ENCODE measurements around the gene EFCAB13. TPM values are rescaled to one million over a fixed set of nuclear protein-coding genes. Genes with fewer than 3 reads are reported as not detected.

The EFCAB13 gene
- total and polyA plus RNA-seq, 2 donors (not counting 1 experiment from before 2014, with no cell fraction given), result 1.3 to 9.2 TPM

GRCh38 chr17:47291242-47291873, 32.4 kb upstream of the EFCAB13 start:
- H3K36me3 ChIP-seq (ENCODE audit: control insufficient read depth, insufficient read depth, low read length), result peaks cover 4% of the 10 kb centered on the region
- no peak overlapping the region for H2AFZ ChIP-seq (ENCODE audit: low read length)
- H3K79me2 ChIP-seq (ENCODE audit: control insufficient read depth, insufficient read depth, low read length), result no peaks in the 10 kb centered on the region
- TF ChIP-seq CTCF (conservative IDR thresholded peaks at IDR 0.05 in 1 of 2, IDR thresholded peaks at IDR 0.05 in 1 of 2; ENCODE audit: low read depth in 1 of 2, low read length in 2 of 2) (no peak), EZH2 (IDR thresholded peaks at IDR 0.05; ENCODE audit: low read length, missing control alignments) (no peak)
- peaks cover 17% of the 10 kb centered on the region for H3K4me1 ChIP-seq (ENCODE audit: control insufficient read depth, extremely low read depth, insufficient read depth, low read length)
- no peaks in the 10 kb centered on the region for H3K9me3 ChIP-seq (ENCODE audit: control insufficient read depth, insufficient read depth, low read depth, low read length)
- no peaks in the 10 kb centered on the region for H4K20me1 ChIP-seq (ENCODE audit: control insufficient read depth, extremely low read depth, insufficient read depth, low read length)
- H3K27me3 ChIP-seq (ENCODE audit: control insufficient read depth, insufficient read depth, low read length), result no peaks in the 10 kb centered on the region
- no peak for DNase-seq (ENCODE audit: low read depth in 2 of 2)
- no peak overlapping the region for H3K27ac ChIP-seq (ENCODE audit: insufficient read depth, low read length)
- H3K4me3 ChIP-seq (replicated peaks in 1 of 4; ENCODE audit: control extremely low read depth in 1 of 4, insufficient read depth in 1 of 4, low read depth in 3 of 4, low read length in 4 of 4), result no peak overlapping the region
- no peak overlapping the region for H3K9ac ChIP-seq (ENCODE audit: insufficient read depth, low read length)
- H3K4me2 ChIP-seq (ENCODE audit: extremely low read depth, insufficient read depth, low read length), result no peak overlapping the region

- H3K4me2 ChIP-seq (ENCODE audit: extremely low read depth, insufficient read depth, low read length), result no peak overlapping the region
- DNase-seq (ENCODE audit: low read depth in 2 of 2), result no peak
- H2AFZ ChIP-seq (ENCODE audit: low read length), result no peak overlapping the region
- H3K4me3 ChIP-seq (replicated peaks in 1 of 4; ENCODE audit: control extremely low read depth in 1 of 4, insufficient read depth in 1 of 4, low read depth in 3 of 4, low read length in 4 of 4), result no peak overlapping the region
- H3K27me3 ChIP-seq (ENCODE audit: control insufficient read depth, insufficient read depth, low read length), result no peaks in the 10 kb centered on the region
- H3K4me1 ChIP-seq (ENCODE audit: control insufficient read depth, extremely low read depth, insufficient read depth, low read length), result peaks cover 17% of the 10 kb centered on the region
- no peaks in the 10 kb centered on the region for H3K9me3 ChIP-seq (ENCODE audit: control insufficient read depth, insufficient read depth, low read depth, low read length)
- no peaks in the 10 kb centered on the region for H3K79me2 ChIP-seq (ENCODE audit: control insufficient read depth, insufficient read depth, low read length)
- TF ChIP-seq CTCF (conservative IDR thresholded peaks at IDR 0.05 in 1 of 2, IDR thresholded peaks at IDR 0.05 in 1 of 2; ENCODE audit: low read depth in 1 of 2, low read length in 2 of 2), result no peak
- TF ChIP-seq EZH2 (IDR thresholded peaks at IDR 0.05; ENCODE audit: low read length, missing control alignments), result no peak
- H3K9ac ChIP-seq (ENCODE audit: insufficient read depth, low read length), result no peak overlapping the region
- no peak overlapping the region for H3K27ac ChIP-seq (ENCODE audit: insufficient read depth, low read length)
- peaks cover 4% of the 10 kb centered on the region for H3K36me3 ChIP-seq (ENCODE audit: control insufficient read depth, insufficient read depth, low read length)
- H4K20me1 ChIP-seq (ENCODE audit: control insufficient read depth, extremely low read depth, insufficient read depth, low read length), result no peaks in the 10 kb centered on the region
Observed at GRCh38 chr17:47292206-47292605, 31.5 kb upstream of the EFCAB13 start.

- H3K4me1 ChIP-seq (ENCODE audit: control insufficient read depth, extremely low read depth, insufficient read depth, low read length), result peaks cover 13% of the 10 kb centered on the region
- H3K9ac ChIP-seq (ENCODE audit: insufficient read depth, low read length), result no peak overlapping the region
- H3K27ac ChIP-seq (ENCODE audit: insufficient read depth, low read length), result no peak overlapping the region
- H3K4me3 ChIP-seq (replicated peaks in 1 of 4; ENCODE audit: control extremely low read depth in 1 of 4, insufficient read depth in 1 of 4, low read depth in 3 of 4, low read length in 4 of 4), result no peak overlapping the region
- H3K36me3 ChIP-seq (ENCODE audit: control insufficient read depth, insufficient read depth, low read length), result peaks cover 4% of the 10 kb centered on the region
- no peak for TF ChIP-seq CTCF (conservative IDR thresholded peaks at IDR 0.05 in 1 of 2, IDR thresholded peaks at IDR 0.05 in 1 of 2; ENCODE audit: low read depth in 1 of 2, low read length in 2 of 2)
- TF ChIP-seq EZH2 (IDR thresholded peaks at IDR 0.05; ENCODE audit: low read length, missing control alignments), result no peak
- no peaks in the 10 kb centered on the region for H3K79me2 ChIP-seq (ENCODE audit: control insufficient read depth, insufficient read depth, low read length)
- no peak overlapping the region for H2AFZ ChIP-seq (ENCODE audit: low read length)
- H4K20me1 ChIP-seq (ENCODE audit: control insufficient read depth, extremely low read depth, insufficient read depth, low read length), result no peaks in the 10 kb centered on the region
- no peak for DNase-seq (ENCODE audit: low read depth in 2 of 2)
- H3K27me3 ChIP-seq (ENCODE audit: control insufficient read depth, insufficient read depth, low read length), result no peaks in the 10 kb centered on the region
- no peaks in the 10 kb centered on the region for H3K9me3 ChIP-seq (ENCODE audit: control insufficient read depth, insufficient read depth, low read depth, low read length)
- H3K4me2 ChIP-seq (ENCODE audit: extremely low read depth, insufficient read depth, low read length), result no peak overlapping the region
Observed at GRCh38 chr17:47295037-47295873, 28.5 kb upstream of the EFCAB13 start.

All from fibroblast of lung (primary cell).